Measurements from ENCODE around the gene TTC9B.

The TTC9B gene

DNA sequence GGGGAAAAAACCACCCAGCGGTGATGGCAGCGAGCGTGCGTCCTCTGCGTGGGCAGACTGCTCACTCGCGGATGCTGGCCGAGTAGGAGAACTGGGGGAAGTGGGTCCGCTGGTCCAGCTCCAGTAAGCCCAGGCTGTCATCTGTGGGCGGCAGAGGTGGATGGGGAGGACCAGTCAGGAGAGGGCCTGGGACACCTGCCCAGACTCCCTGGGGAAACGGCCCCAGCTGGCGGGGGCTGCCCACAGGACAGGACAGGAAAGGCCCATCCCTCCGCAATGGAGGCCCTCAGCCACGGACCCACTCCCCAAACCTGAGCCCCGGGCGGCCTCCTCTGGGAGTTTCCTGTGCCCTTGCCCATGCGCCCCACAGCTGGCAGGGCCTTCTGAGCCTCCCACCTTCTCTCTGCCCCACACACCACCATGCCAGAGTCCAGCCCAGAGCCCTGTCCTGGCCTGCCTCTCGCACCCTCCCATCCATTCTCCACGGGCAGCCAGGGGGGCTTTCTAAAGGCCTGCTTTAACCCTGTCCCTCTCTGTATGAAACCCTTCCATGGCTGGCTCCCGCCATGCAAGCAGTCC lies 15.7 kb upstream of the TTC9B start:
- TF ChIP-seq EZH2 (IDR thresholded peaks at IDR 0.05) (no peak), POLR2AphosphoS5 (IDR thresholded peaks at IDR 0.05; ENCODE audit: borderline replicate concordance, low read depth, low read length) (no peak)
- Histone ChIP-seq H3K27ac (no peak overlapping the region), H3K4me3 (no peak overlapping the region), H3K36me3 (ENCODE audit: insufficient read depth, low read length) (peaks cover 17% of the 10 kb centered on the region; the same call in 1 of the 2 replicates), H3K9ac (ENCODE audit: insufficient read length) (no peak overlapping the region), H3K9me3 (ENCODE audit: low read depth, low read length) (no peaks in the 10 kb centered on the region)
- no peak for DNase-seq (ENCODE audit: low read depth, low spot score)

GRCh38 chr19:40232949-40233810 lies 15.0 kb upstream of the TTC9B start:
- no peak for TF ChIP-seq EZH2 (IDR thresholded peaks at IDR 0.05)
- no peak for TF ChIP-seq FOXP2 (optimal IDR thresholded peaks at IDR 0.05; ENCODE audit: control extremely low read depth, extremely low read length, insufficient read depth)
- TF ChIP-seq POLR2AphosphoS5 (IDR thresholded peaks at IDR 0.05; ENCODE audit: borderline replicate concordance, low read depth, low read length) = no peak
- Histone ChIP-seq H3K36me3 (ENCODE audit: insufficient read depth, low read length) (peaks cover 14% of the 10 kb centered on the region; the same call in 1 of the 2 replicates), H3K4me3 (no peak overlapping the region), H3K27ac (no peak overlapping the region), H3K9me3 (ENCODE audit: low read depth, low read length) (no peaks in the 10 kb centered on the region), H3K9ac (ENCODE audit: insufficient read length) (no peak overlapping the region)
- no peak for DNase-seq (ENCODE audit: low read depth, low spot score)

DNA sequence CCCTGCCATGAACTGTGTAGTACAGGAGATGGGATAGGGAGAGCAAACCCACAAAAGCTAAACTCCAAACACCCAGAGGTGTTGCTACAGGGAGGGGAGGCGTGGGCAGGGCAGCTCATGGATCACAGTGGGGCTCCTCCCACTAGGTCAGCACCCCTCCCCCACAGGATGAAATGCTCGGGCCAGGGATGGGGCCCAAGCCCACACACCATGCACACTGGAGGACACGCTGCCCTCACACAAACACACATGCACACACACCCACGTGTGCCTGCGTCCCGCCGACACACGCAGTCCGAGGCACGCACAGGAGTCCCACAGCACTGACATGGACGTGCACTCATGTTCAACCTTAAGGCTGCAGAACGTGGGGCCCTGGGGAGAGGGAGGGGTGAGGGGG lies 14.3 kb upstream of the TTC9B start:
- Histone ChIP-seq H3K4me3 (no peak overlapping the region), H3K9me3 (ENCODE audit: low read depth, low read length) (no peaks in the 10 kb centered on the region), H3K27ac (no peak overlapping the region), H3K36me3 (ENCODE audit: insufficient read depth, low read length) (peaks cover 8% of the 10 kb centered on the region; the same call in 1 of the 2 replicates), H3K9ac (ENCODE audit: insufficient read length) (no peak overlapping the region)
- no peak for TF ChIP-seq FOXP2 (optimal IDR thresholded peaks at IDR 0.05; ENCODE audit: control extremely low read depth, extremely low read length, insufficient read depth)
- TF ChIP-seq EZH2 (IDR thresholded peaks at IDR 0.05) = no peak
- TF ChIP-seq POLR2AphosphoS5 (IDR thresholded peaks at IDR 0.05; ENCODE audit: borderline replicate concordance, low read depth, low read length) = no peak
- no peak for DNase-seq (ENCODE audit: low read depth, low spot score)

DNA sequence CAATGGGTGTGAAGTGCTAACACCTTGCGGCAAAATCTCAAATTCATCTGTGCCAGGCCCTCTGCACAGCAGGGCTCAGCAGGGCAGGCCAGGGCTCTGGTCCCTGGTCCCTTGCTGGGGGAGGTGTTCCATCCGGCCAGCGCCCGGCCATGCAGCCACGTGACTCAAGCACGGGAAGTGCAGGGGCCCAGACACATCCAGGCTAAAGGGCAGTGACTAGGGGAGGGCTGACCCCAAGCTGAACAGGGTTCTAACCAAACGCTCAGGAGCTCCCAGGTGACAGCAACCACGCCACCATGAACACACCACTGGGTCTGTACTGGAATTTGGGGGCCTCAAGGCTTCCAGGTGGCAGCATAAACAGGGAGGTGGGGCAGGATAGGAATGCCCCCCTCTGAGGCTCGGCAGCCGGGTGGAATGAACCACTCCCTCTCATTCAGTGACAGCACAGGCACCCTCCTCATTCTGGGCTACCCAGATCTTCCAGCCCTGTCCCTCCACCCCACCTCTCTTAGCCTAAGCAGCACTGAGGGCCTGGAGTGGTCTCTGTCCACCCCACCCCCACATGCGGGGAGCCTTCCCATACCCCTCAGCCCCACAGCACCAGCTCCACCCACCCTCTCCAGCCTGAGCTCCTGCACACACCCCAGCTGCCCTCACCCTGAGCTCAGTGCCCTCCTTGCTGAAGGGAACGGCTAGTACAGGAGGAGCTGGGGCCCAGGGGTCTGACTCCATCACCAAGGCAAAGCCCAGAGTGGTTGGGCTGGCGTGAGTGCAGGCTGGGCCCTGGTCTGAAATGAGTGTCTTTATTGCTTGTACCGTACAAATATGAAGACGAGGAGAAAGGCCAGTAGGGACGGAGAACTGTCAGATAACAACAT lies 13.6 kb upstream of the TTC9B start:
- H3K4me3 ChIP-seq = no peak overlapping the region
- H3K9ac ChIP-seq (ENCODE audit: insufficient read length) = no peak overlapping the region
- DNase-seq (ENCODE audit: low read depth, low spot score) = no peak

DNA sequence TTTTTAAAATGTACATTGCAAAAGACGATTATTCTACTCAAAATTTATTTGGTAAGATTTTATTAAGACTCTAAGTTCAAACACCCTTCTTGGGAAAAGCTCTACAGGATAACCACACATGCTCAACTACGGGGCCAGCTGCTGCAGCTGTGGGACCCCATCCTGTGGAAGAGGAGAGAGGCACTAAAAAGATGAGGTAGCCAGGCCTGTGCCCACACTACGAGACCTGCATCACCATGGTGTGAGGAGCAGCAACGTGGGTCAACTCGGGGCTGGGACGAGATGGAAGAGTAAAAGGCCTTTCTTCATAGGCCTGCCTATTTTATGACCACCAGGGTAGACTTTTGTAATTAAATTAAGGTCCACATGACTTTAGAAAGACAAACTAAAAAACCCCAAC lies 12.9 kb upstream of the TTC9B start:
- Histone ChIP-seq H3K9ac (ENCODE audit: insufficient read length) (no peak overlapping the region), H3K4me3 (no peak overlapping the region), H3K27ac (no peak overlapping the region), H3K9me3 (ENCODE audit: low read depth, low read length) (no peaks in the 10 kb centered on the region), H3K36me3 (ENCODE audit: insufficient read depth, low read length) (peaks cover 1% of the 10 kb centered on the region; the same call in 1 of the 2 replicates)
- TF ChIP-seq FOXP2 (optimal IDR thresholded peaks at IDR 0.05; ENCODE audit: control extremely low read depth, extremely low read length, insufficient read depth) (no peak), POLR2AphosphoS5 (IDR thresholded peaks at IDR 0.05; ENCODE audit: borderline replicate concordance, low read depth, low read length) (no peak), EZH2 (IDR thresholded peaks at IDR 0.05) (no peak)
- no peak for DNase-seq (ENCODE audit: low read depth, low spot score)

More for the DNA sequence above, 13.6 kb upstream of the TTC9B start:
- peaks cover 5% of the 10 kb centered on the region; the same call in 1 of the 2 replicates for H3K36me3 ChIP-seq (ENCODE audit: insufficient read depth, low read length)
- TF ChIP-seq POLR2AphosphoS5 (IDR thresholded peaks at IDR 0.05; ENCODE audit: borderline replicate concordance, low read depth, low read length) (no peak), FOXP2 (optimal IDR thresholded peaks at IDR 0.05; ENCODE audit: control extremely low read depth, extremely low read length, insufficient read depth) (no peak)
- no peak overlapping the region for H3K27ac ChIP-seq
- H3K9me3 ChIP-seq (ENCODE audit: low read depth, low read length) = no peaks in the 10 kb centered on the region

DNA sequence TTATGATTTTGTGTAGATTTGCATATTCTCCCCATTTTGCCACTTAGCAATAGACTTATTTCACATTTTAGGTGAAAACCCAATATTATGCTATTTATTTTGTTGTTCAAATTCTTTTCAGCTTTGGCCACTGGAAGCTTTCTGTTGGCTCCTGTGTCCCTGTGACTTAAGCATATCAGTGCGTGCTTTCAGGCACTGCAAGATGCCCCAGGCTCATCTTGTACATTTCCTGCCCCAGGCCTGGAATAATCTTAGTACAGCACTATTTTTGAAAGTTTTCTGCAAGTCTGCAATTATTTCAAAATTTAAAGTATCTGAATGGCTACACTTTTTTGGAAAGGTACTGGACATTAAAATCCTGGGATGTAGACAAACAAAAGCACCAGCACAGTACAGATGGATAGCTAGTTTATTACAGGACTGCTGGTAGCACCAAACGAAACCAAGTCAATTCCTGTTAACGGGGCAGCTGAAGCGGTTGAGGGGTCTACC lies 11.8 kb upstream of the TTC9B start:
- no peak overlapping the region for H3K4me3 ChIP-seq
- H3K9me3 ChIP-seq (ENCODE audit: low read depth, low read length) = no peaks in the 10 kb centered on the region
- TF ChIP-seq FOXP2 (optimal IDR thresholded peaks at IDR 0.05; ENCODE audit: control extremely low read depth, extremely low read length, insufficient read depth) (no peak), POLR2AphosphoS5 (IDR thresholded peaks at IDR 0.05; ENCODE audit: borderline replicate concordance, low read depth, low read length) (no peak), EZH2 (IDR thresholded peaks at IDR 0.05) (no peak)
- no peak overlapping the region for H3K27ac ChIP-seq
- no peaks in the 10 kb centered on the region; the same call in 1 of the 2 replicates for H3K36me3 ChIP-seq (ENCODE audit: insufficient read depth, low read length)
- H3K9ac ChIP-seq (ENCODE audit: insufficient read length) = no peak overlapping the region
- no peak for DNase-seq (ENCODE audit: low read depth, low spot score)

DNA sequence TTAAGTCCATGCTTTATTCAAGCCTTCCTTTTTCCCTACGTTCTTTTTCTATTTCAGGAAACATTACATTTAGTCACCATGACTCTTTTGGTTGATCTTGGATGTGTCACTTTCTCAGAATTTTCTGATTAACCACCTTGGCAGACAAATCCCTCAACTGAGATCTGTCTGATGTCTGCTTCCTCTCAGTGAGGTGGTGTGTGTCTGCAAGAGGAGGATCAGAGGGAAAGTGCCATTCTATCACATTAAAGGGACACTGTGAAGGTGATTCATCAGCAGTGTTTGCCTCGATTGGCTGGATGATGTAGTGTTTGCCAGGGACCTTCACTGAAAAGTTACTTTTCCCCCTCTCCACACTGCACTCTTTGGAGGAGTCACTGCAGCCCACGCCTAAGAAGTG lies 11.3 kb upstream of the TTC9B start:
- DNase-seq (ENCODE audit: low read depth, low spot score) = no peak
- no peak overlapping the region for H3K9ac ChIP-seq (ENCODE audit: insufficient read length)
- H3K36me3 ChIP-seq (ENCODE audit: insufficient read depth, low read length) = no peaks in the 10 kb centered on the region; the same call in 1 of the 2 replicates
- no peaks in the 10 kb centered on the region for H3K9me3 ChIP-seq (ENCODE audit: low read depth, low read length)
- TF ChIP-seq EZH2 (IDR thresholded peaks at IDR 0.05) = no peak
- no peak for TF ChIP-seq POLR2AphosphoS5 (IDR thresholded peaks at IDR 0.05; ENCODE audit: borderline replicate concordance, low read depth, low read length)
- TF ChIP-seq FOXP2 (optimal IDR thresholded peaks at IDR 0.05; ENCODE audit: control extremely low read depth, extremely low read length, insufficient read depth) = no peak
- H3K27ac ChIP-seq = no peak overlapping the region
- no peak overlapping the region for H3K4me3 ChIP-seq

DNA sequence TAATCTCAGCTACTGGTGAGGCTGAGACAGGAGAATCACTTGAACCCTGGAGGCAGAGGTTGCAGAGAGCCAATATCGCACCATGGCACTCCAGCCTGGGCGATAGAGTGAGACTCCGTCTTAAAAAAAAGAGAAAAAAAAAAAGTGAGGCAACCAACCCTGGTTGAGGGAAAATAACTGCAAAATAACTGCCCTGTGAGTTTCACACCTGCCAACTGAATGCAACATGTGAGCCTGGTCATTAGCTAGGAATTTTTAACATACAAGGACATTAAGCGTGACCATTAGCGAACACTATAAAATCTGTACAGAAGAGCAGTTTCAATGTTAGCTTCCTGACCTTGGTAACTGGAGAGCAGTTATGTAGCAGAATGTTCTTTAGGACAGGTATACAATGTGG lies 10.7 kb upstream of the TTC9B start:
- no peak for DNase-seq (ENCODE audit: low read depth, low spot score)
- H3K27ac ChIP-seq = no peak overlapping the region
- no peak overlapping the region for H3K4me3 ChIP-seq
- H3K9me3 ChIP-seq (ENCODE audit: low read depth, low read length) = no peaks in the 10 kb centered on the region
- no peaks in the 10 kb centered on the region for H3K36me3 ChIP-seq (ENCODE audit: insufficient read depth, low read length)
- H3K9ac ChIP-seq (ENCODE audit: insufficient read length) = no peak overlapping the region
- TF ChIP-seq FOXP2 (optimal IDR thresholded peaks at IDR 0.05; ENCODE audit: control extremely low read depth, extremely low read length, insufficient read depth) (no peak), POLR2AphosphoS5 (IDR thresholded peaks at IDR 0.05; ENCODE audit: borderline replicate concordance, low read depth, low read length) (no peak), EZH2 (IDR thresholded peaks at IDR 0.05) (no peak)

Measured in SK-N-MC (cell line).